ENCODE results near the gene HK1.
"Not testable (repeated sequence)": the region's sequence is repeated elsewhere in the genome, so short reads cannot be mapped to it uniquely, and the experiment has no call there.

Gene HK1

GRCh38 chr10:69259547-69260243 is 18.6 kb upstream of the HK1 start:
- no peak for DNase-seq

GRCh38 chr10:69261184-69261583 is 17.1 kb upstream of the HK1 start:
- DNase-seq, result no peak

GRCh38 chr10:69262292-69262751 is 16.0 kb upstream of the HK1 start:
- DNase-seq, result no peak

- DNase-seq, result no peak
Measured at GRCh38 chr10:69265521-69265920, 12.8 kb upstream of the HK1 start.

GRCh38 chr10:69268761-69269416 is 9.4 kb upstream of the HK1 start:
- no peak for DNase-seq

- DNase-seq, result no peak
Measured at GRCh38 chr10:69269761-69270160, 8.5 kb upstream of the HK1 start.

- no peak for DNase-seq
Measured at GRCh38 chr10:69270990-69271389, 7.3 kb upstream of the HK1 start.

- no peak for DNase-seq
Measured at GRCh38 chr10:69272624-69273023, 5.7 kb upstream of the HK1 start.

GRCh38 chr10:69275444-69275843 is 2.9 kb upstream of the HK1 start:
- no peak for DNase-seq

- DNase-seq, result no peak
Measured at GRCh38 chr10:69276503-69276902, 1.8 kb upstream of the HK1 start.

GRCh38 chr10:69279110-69279509 is 814 bp downstream of the HK1 start:
- DNase-seq, result no peak

- no peak for DNase-seq
Measured at GRCh38 chr10:69281507-69282413, 3.5 kb downstream of the HK1 start.

GRCh38 chr10:69284402-69284801 is 6.1 kb downstream of the HK1 start:
- DNase-seq, result not testable (repeated sequence)

- no peak for DNase-seq
Measured at GRCh38 chr10:69285699-69286098, 7.4 kb downstream of the HK1 start.

GRCh38 chr10:69287181-69287580 is 8.9 kb downstream of the HK1 start:
- DNase-seq, result no peak

GRCh38 chr10:69290993-69291392 is 12.7 kb downstream of the HK1 start:
- DNase-seq, result no peak

- DNase-seq, result no peak
Measured at GRCh38 chr10:69292459-69292858, 14.2 kb downstream of the HK1 start.

- no peak for DNase-seq
Measured at GRCh38 chr10:69295027-69295636, 16.8 kb downstream of the HK1 start.

- no peak for DNase-seq
Measured at GRCh38 chr10:69303632-69304051, 25.3 kb downstream of the HK1 start.

GRCh38 chr10:69306421-69306820 is 28.1 kb downstream of the HK1 start:
- DNase-seq, result no peak

GRCh38 chr10:69307434-69307833 is 29.1 kb downstream of the HK1 start:
- DNase-seq, result no peak

GRCh38 chr10:69308304-69308703 is 30.0 kb downstream of the HK1 start:
- DNase-seq, result not testable (repeated sequence)

- DNase-seq, result no peak
Measured at GRCh38 chr10:69311309-69311708, 33.0 kb downstream of the HK1 start.
